ENCODE data around the gene LMF1. TPM values are rescaled to one million over a fixed set of nuclear protein-coding genes. Genes with fewer than 3 reads are reported as not detected.
A peak's percentile ranks its signal among the peaks of the same experiment; 100 is the strongest.

Gene LMF1
- total RNA-seq: 30.7 and 36.1 TPM in 2 replicates

GRCh38 chr16:970766-971581 lies at the start of gene LMF1:
TSS of gene LMF1 (minus strand) at chr16:970984. CDS start at chr16:970980, 4 bp downstream.
- Mint-ChIP-seq H3K4me1 (peaks cover 19% of the 10 kb centered on the region), H3K27ac (peak within 1 kb of the TSS; percentile 65), H3K4me3 (peak within 1 kb of the TSS; percentile 85), H3K9me3 (no peaks in the 10 kb centered on the region), H3K36me3 (ENCODE audit: low read depth) (peaks cover 22% of the 10 kb centered on the region), H3K27me3 (peaks cover 8% of the 10 kb centered on the region)
- intact Hi-C loops (cut with micrococcal nuclease): loop anchor here (1.0 to 10.0 kb wide), 4 partner anchors 10 to 644 kb away; partner anchors contain the start of genes ANTKMT, CRAMP1, IFT140 and SOX8
- POLR2A ChIA-PET: no interaction called here
- ATAC-seq (ENCODE audit: low read depth) (peak; percentile 99), DNase-seq (peak; percentile 100)
- TF ChIP-seq, protein P1, sequence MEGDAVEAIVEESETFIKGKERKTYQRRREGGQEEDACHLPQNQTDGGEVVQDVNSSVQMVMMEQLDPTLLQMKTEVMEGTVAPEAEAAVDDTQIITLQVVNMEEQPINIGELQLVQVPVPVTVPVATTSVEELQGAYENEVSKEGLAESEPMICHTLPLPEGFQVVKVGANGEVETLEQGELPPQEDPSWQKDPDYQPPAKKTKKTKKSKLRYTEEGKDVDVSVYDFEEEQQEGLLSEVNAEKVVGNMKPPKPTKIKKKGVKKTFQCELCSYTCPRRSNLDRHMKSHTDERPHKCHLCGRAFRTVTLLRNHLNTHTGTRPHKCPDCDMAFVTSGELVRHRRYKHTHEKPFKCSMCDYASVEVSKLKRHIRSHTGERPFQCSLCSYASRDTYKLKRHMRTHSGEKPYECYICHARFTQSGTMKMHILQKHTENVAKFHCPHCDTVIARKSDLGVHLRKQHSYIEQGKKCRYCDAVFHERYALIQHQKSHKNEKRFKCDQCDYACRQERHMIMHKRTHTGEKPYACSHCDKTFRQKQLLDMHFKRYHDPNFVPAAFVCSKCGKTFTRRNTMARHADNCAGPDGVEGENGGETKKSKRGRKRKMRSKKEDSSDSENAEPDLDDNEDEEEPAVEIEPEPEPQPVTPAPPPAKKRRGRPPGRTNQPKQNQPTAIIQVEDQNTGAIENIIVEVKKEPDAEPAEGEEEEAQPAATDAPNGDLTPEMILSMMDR (IDR thresholded peaks at IDR 0.05): no peak
- CTCF ChIA-PET: no interaction called here

DNA sequence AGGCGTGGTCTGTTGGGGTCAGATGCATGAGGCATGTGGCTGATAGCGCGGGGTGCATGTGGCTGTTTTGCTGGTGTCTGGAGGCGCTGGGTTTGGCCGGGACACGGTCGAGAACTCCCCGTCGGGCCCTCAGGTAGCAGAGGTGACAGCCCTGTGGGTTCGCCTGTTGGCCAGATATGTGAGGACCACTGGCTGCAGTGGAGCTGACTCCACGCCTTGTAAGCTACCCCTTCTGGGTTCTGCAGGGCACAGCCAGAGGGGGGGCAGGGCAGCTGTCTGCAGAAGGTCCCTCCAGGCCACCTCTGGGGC lies 49.3 kb upstream of the LMF1 start:
- POLR2A ChIA-PET: no interaction called here
- no peak for ATAC-seq (ENCODE audit: low read depth)
- H3K27me3 Mint-ChIP-seq: peaks cover 4% of the 10 kb centered on the region
- CTCF ChIA-PET: no interaction called here
- H3K27ac Mint-ChIP-seq: no peak overlapping the region
- no peak overlapping the region for H3K4me3 Mint-ChIP-seq
- no peak for DNase-seq
- intact Hi-C loops (cut with micrococcal nuclease): no loop called here
- TF ChIP-seq, protein P1 (IDR thresholded peaks at IDR 0.05): no peak
- H3K4me1 Mint-ChIP-seq: no peaks in the 10 kb centered on the region
- no peaks in the 10 kb centered on the region for H3K9me3 Mint-ChIP-seq
- no peaks in the 10 kb centered on the region for H3K36me3 Mint-ChIP-seq (ENCODE audit: low read depth)

DNA sequence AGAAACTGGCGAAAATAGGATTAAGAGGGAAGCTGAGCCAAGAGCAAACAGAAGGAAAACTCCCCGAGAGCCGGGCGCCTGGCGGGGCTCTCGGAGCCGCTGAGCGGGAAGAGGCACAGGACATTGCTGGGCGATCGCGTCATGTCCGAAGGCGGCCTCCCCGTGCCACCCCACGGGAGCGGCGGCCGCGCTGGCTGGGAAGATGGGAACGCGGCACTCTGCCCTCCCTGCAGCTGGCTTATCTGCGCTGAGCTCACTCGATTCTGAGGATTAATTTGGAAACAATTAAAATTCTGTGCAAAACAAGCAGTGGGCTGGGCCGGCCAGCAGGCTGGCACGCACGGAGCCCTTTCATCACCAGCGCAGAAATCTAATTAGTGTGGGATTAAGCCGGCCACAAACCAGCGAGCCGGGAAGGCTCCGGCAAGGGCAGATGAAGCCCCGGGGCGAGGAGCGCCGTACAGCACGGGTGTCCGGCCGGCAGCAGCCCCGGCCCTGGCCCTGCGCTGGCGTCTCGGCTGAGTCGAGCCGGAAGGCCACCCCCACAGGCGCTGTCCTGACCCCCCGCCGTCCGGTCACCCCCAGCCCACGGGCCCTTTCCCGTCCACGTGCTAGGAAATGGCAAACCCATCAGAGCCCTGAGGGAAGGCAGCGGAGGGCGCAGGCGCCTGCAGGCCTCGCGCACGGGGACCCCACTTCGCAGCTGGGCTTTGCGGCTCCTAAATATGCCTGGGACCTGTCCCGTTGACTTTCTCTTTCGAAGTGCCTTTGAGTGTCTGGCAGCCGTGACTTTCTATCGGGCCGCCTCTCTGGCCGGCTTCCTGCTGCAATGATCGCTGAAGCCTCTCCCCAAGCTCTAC lies 48.7 kb upstream of the LMF1 start:
- DNase-seq: no peak
- POLR2A ChIA-PET: no interaction called here
- H3K27me3 Mint-ChIP-seq: peaks cover 4% of the 10 kb centered on the region
- CTCF ChIA-PET: no interaction called here
- H3K4me1 Mint-ChIP-seq: no peaks in the 10 kb centered on the region
- ATAC-seq (ENCODE audit: low read depth): no peak
- TF ChIP-seq, protein P1 (IDR thresholded peaks at IDR 0.05): no peak
- no peaks in the 10 kb centered on the region for H3K36me3 Mint-ChIP-seq (ENCODE audit: low read depth)
- H3K9me3 Mint-ChIP-seq: no peaks in the 10 kb centered on the region
- H3K4me3 Mint-ChIP-seq: no peak overlapping the region
- H3K27ac Mint-ChIP-seq: no peak overlapping the region
- intact Hi-C loops (cut with micrococcal nuclease): no loop called here

- POLR2A ChIA-PET: no interaction called here
- H3K27ac Mint-ChIP-seq: no peak overlapping the region
- H3K4me3 Mint-ChIP-seq: no peak overlapping the region
- no peaks in the 10 kb centered on the region for H3K9me3 Mint-ChIP-seq
- H3K36me3 Mint-ChIP-seq (ENCODE audit: low read depth): no peaks in the 10 kb centered on the region
- no peak for ATAC-seq (ENCODE audit: low read depth)
- H3K4me1 Mint-ChIP-seq: no peaks in the 10 kb centered on the region
- intact Hi-C loops (cut with micrococcal nuclease): no loop called here
- TF ChIP-seq, protein P1 (IDR thresholded peaks at IDR 0.05): no peak
- CTCF ChIA-PET: no interaction called here
- DNase-seq: no peak
- peaks cover 4% of the 10 kb centered on the region for H3K27me3 Mint-ChIP-seq
These were observed 47.8 kb upstream of the LMF1 start for GRCh38 chr16:1018447-1019198.
